ENCODE measurements around the gene MED14.

DNA sequence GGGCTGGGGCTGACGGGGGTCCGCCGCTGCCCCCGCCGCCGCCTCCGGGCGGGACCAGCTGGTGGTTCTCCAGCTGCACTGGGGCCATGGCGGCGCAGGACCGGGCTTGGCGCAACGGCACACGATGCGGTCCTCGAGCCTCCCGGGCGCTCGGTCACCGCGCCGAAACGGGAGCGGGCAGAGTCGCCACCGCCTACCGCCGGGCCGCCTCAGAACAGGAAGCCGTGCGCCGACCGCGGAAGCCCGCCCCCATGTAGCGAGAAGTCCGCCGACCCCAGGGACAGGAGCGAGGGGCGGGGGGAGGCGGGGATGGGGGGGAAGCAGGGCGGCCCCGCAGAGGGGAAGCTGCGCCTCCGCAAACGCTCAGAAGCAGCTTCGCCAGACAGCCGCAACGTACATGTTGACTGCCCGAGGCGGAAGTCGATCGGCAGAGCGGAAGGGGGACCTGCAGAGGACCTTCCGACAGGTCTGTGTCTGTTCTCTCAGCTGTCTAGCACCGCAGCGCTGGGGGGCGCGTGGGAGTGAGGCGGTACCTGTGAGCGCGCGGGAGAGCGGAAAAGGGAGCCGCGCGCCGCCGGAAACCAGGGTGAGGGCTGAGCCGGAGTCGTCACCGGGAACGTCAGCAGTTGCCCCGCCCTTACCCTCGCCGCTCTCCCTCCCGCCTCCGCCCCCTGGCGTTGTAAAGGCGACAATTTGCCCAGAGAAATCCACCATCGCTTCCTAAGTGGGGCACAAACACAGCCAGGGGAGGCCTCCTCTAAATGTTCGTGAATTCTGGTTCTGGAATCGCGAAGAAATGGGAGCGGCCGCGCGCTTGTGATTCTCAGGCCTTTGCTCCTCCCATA is at the start of gene MED14:
- TF ChIP-seq, protein P1, sequence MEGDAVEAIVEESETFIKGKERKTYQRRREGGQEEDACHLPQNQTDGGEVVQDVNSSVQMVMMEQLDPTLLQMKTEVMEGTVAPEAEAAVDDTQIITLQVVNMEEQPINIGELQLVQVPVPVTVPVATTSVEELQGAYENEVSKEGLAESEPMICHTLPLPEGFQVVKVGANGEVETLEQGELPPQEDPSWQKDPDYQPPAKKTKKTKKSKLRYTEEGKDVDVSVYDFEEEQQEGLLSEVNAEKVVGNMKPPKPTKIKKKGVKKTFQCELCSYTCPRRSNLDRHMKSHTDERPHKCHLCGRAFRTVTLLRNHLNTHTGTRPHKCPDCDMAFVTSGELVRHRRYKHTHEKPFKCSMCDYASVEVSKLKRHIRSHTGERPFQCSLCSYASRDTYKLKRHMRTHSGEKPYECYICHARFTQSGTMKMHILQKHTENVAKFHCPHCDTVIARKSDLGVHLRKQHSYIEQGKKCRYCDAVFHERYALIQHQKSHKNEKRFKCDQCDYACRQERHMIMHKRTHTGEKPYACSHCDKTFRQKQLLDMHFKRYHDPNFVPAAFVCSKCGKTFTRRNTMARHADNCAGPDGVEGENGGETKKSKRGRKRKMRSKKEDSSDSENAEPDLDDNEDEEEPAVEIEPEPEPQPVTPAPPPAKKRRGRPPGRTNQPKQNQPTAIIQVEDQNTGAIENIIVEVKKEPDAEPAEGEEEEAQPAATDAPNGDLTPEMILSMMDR (IDR thresholded peaks at IDR 0.05): peak; percentile 56
- no peak for TF ChIP-seq EZH2 (IDR thresholded peaks at IDR 0.05; ENCODE audit: borderline replicate concordance, insufficient read depth, low read depth, low read length, poor library complexity, severe bottlenecking)

Measured in B cell (primary cell).